GM18498 (cell line): ENCODE data around the gene CARS2.
"Not testable (repeated sequence)": the region's sequence is repeated elsewhere in the genome, so short reads cannot be mapped to it uniquely, and the experiment has no call there.

Experiments used
- ATAC-seq: cut with Tn5 transposase; IDR thresholded peaks from one replicate; pipeline ENCODE4 v1.9.1; 2021; ENCODE audit warnings: mild to moderate bottlenecking, moderate library complexity; ENCODE audit not compliant: unreplicated experiment

CARS2 gene

DNA sequence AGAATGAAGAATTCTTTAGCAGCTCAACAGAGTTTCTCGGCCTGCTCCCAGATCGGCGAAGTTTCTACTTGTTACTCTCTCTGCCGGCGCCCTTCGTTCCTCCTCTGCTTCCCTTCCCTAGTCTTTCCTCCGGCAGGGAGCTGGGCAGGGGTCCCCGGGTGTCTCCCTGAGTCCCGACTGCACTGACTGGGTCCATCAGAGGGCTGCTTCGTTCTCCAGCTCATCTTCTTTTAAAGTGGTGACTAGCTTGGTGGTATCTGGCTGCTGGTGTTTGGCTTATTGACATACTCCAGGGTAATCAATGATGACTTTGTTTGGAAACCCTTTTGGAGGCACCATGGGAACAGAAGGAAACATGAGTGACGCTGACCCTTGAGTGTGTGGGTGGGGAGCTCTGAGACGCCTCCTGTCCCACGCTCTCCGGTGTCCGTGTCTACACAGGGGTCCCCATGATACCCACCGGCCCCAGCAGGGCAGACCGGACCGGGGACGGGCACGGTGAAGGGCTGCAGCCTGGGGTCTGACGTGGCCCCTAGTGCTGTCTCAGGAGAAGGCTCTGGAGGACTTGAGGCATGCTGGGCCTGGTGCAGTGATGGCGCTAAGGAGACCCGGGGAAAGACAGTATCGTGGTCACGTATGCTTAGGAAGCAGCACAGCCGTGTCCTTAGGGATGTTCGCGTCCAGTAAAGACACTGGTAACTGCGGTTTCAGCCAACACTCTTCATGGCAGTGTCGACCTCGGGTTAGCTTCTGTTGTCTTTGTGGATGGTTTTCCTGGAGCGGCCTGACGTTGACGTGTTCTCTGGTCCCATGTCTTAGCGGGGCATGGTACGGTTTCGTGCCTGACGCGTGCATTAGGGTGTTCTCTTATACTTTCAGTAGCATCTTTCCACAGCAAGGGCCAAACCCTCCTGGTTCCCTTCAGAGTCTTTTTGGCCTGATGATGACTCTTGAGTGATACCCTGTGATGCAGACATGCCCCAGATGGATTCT, 66.8 kb downstream of the CARS2 start:
- no peak for ATAC-seq

DNA sequence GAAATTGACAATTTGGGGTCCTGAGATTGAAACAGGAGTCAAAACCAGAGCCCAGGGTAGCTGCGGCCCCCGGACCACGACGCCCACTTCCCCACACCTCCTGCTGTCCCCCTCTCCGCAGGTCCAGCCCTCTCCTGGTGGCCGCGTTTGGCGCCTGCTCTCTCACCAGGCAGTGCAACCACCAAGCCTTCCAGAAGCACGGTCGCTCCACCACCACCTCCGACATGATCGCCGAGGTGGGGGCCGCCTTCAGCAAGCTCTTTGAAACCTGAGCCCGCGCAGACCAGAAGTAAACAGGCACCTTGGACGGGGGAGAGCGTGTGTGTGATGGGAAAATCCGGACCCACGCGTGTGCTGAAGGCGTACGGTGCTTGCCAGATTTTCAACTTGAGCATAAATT, 67.7 kb downstream of the CARS2 start:
- no peak for ATAC-seq

DNA sequence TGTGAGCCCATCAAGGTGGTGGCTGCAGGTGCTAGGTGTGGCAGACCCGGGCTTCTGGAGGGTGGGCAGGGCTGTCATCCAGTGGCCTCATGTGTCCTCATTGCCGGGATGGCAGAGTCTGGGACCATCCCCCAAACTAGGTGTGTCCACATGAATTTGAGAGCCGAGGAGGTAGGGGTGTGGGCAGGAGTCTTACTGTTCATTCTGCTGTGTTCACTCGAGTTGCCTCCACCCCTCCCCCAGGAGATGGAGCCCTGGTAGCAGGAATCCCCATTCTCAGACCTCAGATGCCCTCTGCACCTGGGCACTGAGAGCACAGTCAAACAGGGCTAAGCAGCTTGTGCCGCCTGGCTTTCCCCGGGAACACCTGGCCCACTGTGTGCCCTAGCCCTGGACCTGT, 68.2 kb downstream of the CARS2 start:
- ATAC-seq, result no peak

DNA sequence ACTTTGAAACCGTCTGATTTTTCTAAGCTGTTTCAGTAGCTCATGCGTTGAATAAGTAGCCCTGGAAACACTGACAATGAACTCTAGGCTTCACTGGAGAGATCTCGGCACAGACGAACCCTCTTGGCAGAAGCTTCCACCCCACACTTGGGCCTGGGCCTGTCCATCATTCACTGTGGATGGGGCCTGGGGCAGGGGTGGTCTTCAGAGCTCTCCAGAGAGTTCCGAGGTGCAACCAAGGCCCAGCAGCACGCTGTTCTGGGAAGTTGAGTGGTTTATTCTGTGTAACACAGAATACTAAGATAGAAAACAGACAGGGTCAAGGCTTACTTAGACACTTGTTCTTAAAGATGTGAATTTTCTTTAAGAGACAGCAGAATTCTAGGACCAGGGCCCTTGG, 68.6 kb downstream of the CARS2 start:
- no peak for ATAC-seq

DNA sequence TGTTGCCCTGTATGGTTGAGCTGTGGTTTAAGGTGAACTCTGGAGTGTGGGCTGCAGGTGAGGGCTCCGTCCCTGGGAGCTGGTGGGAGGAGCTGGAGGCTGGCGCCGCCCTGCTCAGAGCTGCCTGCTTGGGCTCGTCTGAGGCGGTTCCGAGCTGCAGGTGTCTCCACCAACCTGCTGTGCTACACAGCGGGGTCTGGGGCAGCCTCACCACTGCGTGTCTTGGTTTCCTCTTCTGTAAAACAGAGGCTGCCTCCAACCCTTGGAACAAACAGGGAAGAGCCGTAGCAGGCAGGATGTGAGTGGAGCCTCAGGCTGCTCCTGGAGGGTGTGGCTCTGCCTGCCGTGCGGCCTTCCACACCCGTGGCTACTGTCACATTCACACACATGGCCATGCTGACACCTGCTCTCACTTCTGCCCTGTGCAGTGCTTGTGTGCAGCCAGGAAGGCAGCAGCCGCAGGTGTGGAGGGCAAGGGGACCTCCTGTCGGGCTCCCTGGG, 69.2 kb downstream of the CARS2 start:
- ATAC-seq, result no peak

DNA sequence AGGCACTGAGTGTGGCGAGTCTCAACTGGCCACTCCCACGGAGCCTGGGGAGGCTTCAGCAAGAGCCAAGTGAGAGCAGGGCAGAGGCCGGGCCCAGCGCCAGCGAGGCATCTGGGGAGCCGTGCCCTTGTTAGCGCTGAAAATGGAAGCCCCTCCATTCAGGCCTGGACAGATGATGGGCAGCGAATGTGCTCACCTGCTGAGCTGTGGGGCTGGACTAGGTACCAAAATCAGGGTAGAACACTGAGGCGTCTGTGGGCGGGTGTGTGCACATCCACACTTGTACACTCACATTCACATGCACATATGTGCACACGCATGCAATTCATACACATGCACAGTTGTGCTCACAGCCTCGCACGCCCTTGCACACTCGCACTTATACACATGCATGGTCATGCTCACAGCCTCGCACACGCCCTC, 69.9 kb downstream of the CARS2 start:
- no peak for ATAC-seq

DNA sequence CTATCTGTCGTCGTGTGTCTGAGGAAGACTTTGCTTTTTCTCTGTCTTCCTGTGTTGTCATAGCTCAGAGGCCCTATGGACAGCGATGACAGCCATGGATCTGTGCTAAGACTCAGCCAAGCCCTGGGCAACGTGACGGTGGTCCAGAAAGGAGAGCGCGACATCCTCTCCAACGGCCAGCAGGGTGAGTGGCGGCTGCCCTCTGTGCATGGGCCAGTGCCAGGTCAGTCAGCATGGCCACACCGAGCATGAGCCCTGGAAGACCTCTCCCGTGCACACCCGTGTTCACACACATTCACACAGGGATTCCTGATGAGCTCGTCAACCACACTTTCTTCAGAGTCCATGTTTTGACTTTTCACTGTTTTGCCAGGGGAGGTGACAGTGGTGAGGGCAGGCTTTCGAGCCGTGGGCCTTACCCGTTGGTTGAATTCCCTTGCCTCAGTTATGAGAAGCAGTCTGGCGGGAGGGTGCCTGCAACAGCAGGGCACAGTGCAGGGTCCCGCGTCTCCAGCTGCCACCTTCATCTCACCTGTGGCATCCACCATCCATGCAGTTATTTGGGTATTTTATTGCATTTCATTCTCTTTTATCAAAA, 70.4 kb downstream of the CARS2 start:
- no peak for ATAC-seq

DNA sequence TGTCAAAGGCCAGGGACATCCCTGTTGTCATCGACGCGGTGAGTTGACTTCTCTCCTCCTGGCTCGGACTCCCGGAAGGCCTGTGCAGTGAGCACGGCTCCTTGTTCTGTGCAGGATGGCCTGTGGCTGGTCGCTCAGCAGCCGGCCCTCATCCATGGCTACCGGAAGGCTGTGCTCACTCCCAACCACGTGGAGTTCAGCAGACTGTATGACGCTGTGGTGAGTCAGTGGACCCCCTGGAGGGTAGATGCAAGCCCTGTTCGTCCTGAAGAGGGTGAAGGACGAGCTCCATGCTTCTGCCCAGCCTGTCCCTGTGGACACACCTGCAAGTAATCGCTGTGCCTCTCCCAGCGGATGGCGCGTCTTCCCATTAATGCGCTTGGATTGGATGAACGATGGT, 71.4 kb downstream of the CARS2 start:
- no peak for ATAC-seq

DNA sequence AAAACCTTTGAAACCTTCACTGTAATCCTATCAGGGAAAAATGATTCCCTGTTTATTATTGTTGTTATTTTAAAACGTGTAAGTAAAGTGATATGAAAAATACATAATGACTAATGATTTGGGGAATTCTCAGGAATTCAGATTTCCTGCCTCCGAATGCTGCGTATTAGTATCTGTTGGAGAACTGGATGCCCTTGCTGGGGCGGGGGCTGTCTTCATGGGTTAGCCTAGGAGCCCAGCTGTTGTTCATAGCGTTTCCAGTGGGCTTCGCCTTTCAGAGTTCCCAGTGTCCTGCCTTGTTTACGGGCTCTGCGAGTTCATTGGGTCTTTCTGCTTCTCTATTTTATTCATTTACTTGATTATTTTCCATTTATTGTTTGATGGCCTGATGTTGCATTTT, 72.1 kb downstream of the CARS2 start:
- ATAC-seq, result no peak

DNA sequence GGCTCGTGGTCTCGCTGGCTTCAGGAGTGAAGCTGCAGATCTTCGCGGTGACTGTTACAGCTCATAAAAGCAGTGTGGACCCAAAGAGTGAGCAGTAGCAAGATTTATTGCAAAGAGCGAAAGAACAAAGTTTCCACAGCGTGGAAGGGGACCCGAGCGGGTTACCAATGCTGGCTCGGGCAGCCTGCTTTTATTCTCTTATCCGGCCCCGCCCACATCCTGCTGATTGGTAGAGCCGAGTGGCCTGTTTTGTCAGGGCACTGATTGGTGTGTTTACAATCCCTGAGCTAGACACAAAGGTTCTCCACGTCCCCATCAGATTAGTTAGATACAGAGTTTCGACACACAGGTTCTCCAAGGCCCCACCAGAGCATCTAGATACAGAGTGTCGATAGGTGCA, 73.7 kb downstream of the CARS2 start:
- ATAC-seq, result not testable (repeated sequence)

DNA sequence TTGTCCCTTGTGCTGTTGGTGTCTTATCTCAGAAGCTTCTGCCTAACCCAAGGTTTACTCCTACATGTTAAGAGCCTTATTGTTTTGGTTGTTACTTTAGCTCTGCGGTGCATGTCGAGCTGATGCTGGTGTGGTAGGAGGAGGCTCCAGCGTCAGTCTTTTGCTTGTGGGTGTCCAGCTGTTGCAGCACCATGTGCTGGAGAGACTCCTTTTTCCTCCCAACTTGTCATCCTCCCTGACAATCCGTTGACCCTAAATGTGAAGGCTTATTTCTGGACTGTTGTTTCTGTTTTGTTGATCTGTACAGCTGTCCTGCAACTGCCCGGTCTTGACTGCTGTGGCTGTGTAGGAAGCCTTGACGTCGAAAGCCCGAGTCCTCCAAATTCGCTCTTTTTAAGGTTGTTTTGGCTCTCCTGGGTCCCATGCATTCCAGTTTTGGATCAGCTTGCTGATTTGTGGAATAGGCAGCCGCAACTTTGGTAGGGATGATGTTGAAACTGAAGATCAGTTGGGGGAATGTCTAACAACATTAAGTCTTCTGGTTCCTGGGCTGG, 75.3 kb downstream of the CARS2 start:
- ATAC-seq, result no peak

DNA sequence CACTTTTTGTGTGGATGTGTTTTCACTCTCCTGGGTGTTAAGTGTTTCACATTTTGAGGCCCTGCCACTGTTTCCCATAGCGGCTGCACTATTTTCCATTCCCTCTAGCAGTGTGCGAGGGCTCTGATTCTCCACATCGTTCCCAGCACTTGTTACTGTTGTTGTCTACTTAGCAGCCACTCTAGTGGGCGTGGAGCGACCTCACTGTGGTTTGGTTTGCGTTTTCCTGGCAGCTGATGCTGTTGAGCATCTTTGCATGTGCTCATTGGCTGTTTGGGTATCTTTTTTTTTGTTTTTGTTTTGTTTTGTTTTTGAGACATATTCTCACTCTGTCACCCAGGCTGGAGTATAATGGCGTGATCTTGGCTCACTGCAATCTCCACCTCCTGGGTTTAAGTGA, 76.2 kb downstream of the CARS2 start:
- no peak for ATAC-seq

DNA sequence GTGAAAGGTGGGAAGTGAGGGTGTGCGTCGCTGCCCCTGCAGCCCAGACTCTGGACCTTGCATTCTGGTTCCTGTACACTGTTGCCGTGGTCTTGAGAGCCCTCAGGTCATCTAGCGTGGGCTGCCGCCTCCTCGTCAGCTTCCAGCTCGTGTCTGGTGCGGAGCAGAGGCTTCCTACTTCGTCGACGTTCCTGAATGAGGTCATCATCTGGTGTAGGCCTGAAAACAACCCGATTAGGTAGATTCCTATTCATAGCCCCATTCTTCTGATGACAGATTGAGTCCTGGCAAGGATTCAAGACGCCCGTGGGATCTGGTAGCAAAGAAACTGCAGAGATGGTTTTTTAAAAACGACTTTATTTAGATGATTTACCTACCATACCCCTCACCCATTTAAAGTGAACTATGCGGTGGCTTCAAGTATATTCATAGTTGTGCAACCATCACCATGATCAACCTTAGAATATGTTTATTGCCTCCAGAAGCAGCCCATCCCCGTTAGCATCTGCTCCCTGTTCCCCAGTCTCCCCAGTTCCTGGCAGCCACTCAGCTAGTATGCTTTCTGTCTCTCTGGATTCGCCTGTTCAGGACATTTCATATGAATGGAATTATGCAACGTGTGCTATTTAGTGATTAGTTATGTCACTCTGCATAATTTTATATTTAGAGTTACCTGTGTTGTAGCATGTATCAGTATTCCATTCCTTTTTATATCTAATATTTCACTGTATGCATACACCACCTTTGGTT, 76.8 kb downstream of the CARS2 start:
- no peak for ATAC-seq

DNA sequence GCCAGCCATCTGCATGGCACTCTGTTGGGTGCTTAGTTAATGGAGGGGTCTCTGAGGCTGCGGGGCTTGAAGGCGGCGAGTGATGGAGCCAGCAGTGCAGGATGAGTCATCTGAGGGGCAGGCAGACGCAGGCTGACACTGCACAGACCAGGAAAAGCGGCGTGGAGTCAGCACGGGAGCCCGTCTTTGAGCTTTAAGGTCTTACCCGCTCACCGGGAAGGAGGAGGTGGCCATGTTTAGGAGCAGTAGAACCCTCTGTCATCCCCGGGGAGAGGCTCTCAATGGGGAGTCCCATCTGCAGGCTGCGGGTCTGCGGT, 77.5 kb downstream of the CARS2 start:
- no peak for ATAC-seq

DNA sequence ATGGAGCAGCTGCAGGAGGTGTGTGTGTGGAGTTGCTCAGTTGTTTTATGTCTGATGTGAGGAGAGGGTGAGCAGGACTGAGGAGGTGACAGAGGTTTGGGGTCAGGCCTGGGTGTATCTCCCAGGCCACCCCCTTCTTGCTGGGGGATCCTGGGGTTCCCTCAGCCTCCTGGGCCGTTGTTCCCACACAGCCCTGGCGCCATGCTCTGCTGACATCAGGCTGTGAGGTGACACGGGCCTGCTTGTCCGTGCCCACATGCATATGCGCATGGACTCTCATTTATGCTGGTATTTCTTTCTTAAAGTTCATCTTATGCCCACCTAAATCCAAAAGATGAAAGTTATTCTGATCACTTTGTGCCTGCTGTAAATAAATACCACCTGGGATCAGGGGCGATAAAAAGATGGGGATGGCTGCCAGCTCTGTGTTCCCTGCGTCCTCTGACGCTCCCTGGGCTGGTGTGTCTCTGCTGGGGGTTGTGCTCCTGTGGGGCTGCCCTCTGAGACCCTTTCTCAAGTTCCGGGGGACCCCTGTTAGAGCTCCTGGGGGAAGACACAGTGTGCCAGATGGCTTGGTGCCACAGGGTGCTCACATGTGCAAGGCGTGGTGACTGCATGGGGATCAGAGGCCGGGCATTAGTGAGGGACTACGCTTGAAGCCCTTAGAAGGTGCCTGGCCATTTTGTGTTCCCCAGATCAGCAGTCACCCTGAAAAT, 78.0 kb downstream of the CARS2 start:
- ATAC-seq, result no peak

DNA sequence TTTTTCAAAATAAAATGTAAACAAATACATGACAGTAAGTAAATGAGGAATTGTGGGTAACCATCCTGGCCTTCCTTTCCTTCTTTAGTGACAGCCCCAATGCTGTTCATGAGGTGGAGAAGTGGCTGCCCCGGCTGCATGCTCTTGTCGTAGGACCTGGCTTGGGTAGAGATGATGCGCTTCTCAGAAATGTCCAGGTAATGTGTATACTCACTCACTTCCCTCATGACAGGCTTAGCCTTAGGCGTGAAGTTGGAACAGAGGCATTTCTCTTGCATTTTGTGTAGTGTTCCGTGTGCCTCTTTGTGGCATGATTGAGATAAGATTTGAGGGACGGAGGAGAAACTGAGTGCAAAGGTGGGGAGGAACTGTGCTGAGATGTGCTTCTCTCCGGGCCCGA, 78.6 kb downstream of the CARS2 start:
- ATAC-seq, result no peak

DNA sequence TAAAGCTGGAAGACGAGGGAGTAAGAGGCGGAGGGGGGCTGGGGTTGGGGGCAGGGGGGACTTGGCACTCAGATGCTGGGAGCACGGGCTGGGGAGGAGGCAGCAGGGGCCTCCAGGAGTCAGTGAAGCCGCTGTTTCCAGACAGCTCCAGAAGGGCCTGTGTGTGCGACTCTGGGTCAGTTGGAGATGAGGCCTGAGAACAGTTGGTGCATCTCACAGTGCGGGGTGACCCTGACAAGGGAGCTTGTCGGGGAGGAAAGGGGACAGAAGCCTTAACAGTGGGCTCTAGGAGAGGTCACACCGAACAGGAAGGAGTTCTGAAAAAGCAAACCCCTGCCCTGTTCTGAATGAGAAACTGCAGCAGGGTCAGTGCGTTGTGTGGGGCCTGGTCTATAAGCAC, 79.4 kb downstream of the CARS2 start:
- ATAC-seq, result no peak

DNA sequence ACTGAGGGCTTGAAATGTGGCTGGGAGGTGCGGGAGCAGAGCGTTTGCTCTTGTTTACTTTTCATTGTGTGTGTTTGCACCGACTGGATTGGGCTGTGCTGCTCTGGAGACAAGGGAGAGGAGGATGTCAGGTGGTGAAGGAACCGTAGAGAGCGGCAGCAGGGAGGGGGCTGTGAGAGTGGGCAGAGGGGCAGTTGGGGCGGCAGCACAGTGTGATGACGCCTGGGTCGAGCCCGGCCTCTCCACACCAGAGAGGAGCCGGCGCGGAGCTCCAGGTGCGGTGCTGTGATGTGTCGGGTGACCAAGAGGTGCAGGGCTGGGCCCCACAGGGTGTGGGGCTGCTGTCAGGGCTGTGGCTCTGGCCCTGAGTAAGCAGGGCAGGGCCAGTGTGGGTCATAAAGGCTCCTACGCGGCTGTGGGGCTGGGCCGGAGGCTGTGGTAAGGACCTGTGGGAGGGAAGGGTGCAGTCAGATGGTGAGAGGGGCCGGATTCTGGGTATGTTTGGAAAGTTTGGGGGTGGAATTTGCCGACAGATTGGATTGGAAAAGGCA, 80.1 kb downstream of the CARS2 start:
- no peak for ATAC-seq

DNA sequence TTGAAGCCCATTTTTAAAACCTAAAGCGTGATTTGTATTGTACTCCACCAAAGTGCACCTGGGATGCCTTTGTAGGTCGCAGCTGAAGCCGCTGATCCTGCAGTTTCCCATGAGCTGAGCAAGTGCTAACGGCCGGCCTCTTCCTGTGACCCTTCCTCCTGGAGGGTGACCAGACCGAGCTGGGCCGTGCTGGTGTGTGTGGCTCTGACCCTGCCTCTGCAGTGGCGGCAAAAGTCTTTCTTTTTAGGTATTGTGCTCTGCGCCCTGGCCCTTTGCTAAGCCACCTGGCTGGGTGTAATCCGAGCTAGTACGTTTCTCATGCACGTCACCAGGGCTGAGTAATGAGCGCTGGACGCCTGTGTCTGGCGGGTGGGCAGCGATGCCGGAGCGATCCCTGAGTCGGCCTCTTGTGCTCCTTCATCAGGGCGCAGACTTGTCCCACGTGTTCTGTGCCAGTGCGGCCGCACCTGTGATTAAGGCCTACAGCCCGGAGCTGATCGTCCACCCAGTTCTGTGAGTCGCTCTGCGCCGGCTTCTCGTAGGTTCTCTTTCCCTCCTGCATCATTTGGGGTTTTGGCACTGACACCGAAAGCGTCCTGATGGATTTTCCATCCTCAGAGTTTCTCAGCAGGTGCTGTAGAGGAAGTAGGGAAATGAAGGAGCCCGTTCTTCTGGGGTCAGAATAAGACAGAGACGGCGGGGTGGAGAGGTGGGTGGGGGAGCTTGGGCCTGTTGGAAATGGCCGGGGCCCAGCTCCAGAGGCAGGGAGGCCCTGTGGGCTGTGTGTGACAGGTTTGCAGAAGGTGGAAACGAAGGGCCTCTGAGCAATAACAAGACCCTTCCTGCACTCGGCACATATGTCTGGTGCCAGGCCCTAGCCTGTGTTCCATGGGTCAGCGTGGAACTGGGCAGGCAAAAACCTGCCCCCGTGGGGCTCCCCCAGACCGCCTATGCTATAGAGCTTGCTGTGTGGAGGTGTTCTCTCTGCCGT, 80.9 kb downstream of the CARS2 start:
- no peak for ATAC-seq
